Measurements from ENCODE around the gene PKDREJ. TPM values are rescaled to one million over a fixed set of nuclear protein-coding genes. Genes with fewer than 3 reads are reported as not detected.

The PKDREJ gene
- total RNA-seq, 1 experiment from 2014 or later: 0.02 TPM

DNA sequence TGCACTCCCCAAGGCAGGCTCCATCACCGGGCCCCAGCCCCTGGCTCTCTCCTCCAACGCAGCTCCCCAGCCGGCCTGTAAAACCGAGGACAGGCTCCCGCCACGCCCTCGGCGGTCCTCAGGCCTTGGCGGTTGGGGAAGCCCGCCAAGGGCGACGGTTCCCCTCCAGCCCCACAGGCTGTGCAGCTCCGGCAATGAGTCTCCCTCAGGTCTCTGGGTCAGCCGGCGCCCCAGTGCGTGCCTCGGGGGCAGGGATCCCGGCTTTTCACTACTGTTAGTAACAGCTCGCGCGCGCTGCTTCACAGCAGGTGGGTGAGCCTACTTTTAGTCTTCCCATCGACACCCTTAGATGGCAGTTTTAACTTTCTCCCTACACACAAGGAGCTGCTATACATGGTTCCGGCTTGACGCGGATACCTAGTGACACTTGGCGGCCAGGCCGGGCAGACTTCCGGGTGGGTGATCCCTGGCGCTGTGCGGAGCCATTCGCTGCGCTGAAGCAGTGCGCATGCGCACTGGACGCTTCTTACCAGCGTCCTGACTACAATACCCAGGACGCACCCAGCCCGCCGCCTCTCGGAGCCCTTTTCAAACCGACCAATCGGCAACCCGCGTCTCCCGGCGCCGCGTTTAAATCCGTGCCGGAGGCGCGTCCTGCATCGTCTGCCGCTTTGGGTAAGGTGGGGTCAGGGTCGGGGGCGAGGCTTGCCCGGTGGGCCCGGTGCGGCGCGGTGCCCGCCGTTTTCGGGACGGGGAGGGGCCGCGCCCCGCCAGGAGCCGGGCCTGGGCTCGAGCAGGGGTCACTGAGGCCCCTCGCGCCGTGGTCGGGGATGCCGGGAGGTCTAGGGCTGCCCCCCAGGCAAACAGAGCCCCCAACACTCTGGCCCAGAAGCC lies 33.4 kb upstream of the PKDREJ start, which contains the start of gene GTSE1:
TSS of gene GTSE1 (plus strand) at position 614 of the 894 bp plus-strand sequence. CDS start 531 bp downstream, outside the sequence.
- peak; percentile 98 for DNase-seq (ENCODE audit: low spot score)
- Mint-ChIP-seq H3K9me3 (no peaks in the 10 kb centered on the region), H3K4me3 (peak within 1 kb of the TSS; percentile 92), H3K36me3 (peaks cover 35% of the 10 kb centered on the region), H3K27ac (peak within 1 kb of the TSS; percentile 73), H3K27me3 (ENCODE audit: low read depth) (no peaks in the 10 kb centered on the region; the same call in 1 of the 2 replicates), H3K4me1 (peaks cover 27% of the 10 kb centered on the region)
- peak; percentile 97 for ATAC-seq
- ChIA-PET POLR2A (interaction anchor here (0.6 to 1.4 kb wide), 3 partner anchors 8 to 146 kb away, joined by 3 to 8 read pairs (median 4); partner anchors contain the start of gene TTC38), CTCF (interaction anchor here (1.1 to 3.1 kb wide), 9 partner anchors 17 to 290 kb away, joined by 3 to 12 read pairs (median 4); partner anchors contain the start of genes CDPF1 and TTC38)
- TF ChIP-seq, protein P1, sequence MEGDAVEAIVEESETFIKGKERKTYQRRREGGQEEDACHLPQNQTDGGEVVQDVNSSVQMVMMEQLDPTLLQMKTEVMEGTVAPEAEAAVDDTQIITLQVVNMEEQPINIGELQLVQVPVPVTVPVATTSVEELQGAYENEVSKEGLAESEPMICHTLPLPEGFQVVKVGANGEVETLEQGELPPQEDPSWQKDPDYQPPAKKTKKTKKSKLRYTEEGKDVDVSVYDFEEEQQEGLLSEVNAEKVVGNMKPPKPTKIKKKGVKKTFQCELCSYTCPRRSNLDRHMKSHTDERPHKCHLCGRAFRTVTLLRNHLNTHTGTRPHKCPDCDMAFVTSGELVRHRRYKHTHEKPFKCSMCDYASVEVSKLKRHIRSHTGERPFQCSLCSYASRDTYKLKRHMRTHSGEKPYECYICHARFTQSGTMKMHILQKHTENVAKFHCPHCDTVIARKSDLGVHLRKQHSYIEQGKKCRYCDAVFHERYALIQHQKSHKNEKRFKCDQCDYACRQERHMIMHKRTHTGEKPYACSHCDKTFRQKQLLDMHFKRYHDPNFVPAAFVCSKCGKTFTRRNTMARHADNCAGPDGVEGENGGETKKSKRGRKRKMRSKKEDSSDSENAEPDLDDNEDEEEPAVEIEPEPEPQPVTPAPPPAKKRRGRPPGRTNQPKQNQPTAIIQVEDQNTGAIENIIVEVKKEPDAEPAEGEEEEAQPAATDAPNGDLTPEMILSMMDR (IDR thresholded peaks at IDR 0.05): no peak
- TF ChIP-seq GABPB1 (CRISPR knock-in tag; IDR thresholded peaks at IDR 0.05) (peak; percentile 94), NFE2L1 (CRISPR knock-in tag; IDR thresholded peaks at IDR 0.05) (peak; percentile 51; the same call in 1 of the 2 replicates), ZNF317 (CRISPR knock-in tag; IDR thresholded peaks at IDR 0.05; ENCODE audit: borderline replicate concordance, low read depth) (no peak), ZNF263 (CRISPR knock-in tag; IDR thresholded peaks at IDR 0.05; ENCODE audit: low read depth) (no peak), ELF4 (CRISPR knock-in tag; IDR thresholded peaks at IDR 0.05; ENCODE audit: low read depth) (0 out of 2 replicates have a peak, but pooled peaks have one; percentile 65), TEAD1 (CRISPR knock-in tag; IDR thresholded peaks at IDR 0.05) (peak; percentile 23; the same call in 1 of the 2 replicates), SMAD4 (CRISPR knock-in tag; IDR thresholded peaks at IDR 0.05) (no peak), NFYB (CRISPR knock-in tag; conservative IDR thresholded peaks at IDR 0.05; ENCODE audit: low read depth) (peak; percentile 78), TCF7 (CRISPR knock-in tag; IDR thresholded peaks at IDR 0.05; ENCODE audit: low read depth) (no peak), ZBTB21 (CRISPR knock-in tag; IDR thresholded peaks at IDR 0.05; ENCODE audit: borderline replicate concordance) (0 out of 2 replicates have a peak, but pooled peaks have one; percentile 7), ETV6 (CRISPR knock-in tag; IDR thresholded peaks at IDR 0.05) (peak; percentile 47; the same call in 1 of the 2 replicates), OVOL2 (CRISPR knock-in tag; IDR thresholded peaks at IDR 0.05; ENCODE audit: borderline replicate concordance) (no peak), SMAD3 (CRISPR knock-in tag; IDR thresholded peaks at IDR 0.05; ENCODE audit: borderline replicate concordance) (no peak), CREM (CRISPR knock-in tag; IDR thresholded peaks at IDR 0.05) (peak; percentile 27)
- TF ChIP-seq, protein P2, sequence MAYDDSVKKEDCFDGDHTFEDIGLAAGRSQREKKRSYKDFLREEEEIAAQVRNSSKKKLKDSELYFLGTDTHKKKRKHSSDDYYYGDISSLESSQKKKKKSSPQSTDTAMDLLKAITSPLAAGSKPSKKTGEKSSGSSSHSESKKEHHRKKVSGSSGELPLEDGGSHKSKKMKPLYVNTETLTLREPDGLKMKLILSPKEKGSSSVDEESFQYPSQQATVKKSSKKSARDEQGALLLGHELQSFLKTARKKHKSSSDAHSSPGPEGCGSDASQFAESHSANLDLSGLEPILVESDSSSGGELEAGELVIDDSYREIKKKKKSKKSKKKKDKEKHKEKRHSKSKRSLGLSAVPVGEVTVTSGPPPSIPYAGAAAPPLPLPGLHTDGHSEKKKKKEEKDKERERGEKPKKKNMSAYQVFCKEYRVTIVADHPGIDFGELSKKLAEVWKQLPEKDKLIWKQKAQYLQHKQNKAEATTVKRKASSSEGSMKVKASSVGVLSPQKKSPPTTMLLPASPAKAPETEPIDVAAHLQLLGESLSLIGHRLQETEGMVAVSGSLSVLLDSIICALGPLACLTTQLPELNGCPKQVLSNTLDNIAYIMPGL (CRISPR knock-in tag; IDR thresholded peaks at IDR 0.05): peak; percentile 53; the same call in 1 of the 2 replicates
- TF ChIP-seq, protein P3, sequence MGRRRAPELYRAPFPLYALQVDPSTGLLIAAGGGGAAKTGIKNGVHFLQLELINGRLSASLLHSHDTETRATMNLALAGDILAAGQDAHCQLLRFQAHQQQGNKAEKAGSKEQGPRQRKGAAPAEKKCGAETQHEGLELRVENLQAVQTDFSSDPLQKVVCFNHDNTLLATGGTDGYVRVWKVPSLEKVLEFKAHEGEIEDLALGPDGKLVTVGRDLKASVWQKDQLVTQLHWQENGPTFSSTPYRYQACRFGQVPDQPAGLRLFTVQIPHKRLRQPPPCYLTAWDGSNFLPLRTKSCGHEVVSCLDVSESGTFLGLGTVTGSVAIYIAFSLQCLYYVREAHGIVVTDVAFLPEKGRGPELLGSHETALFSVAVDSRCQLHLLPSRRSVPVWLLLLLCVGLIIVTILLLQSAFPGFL (CRISPR knock-in tag; IDR thresholded peaks at IDR 0.05; ENCODE audit: borderline replicate concordance): peak; percentile 48; the same call in 1 of the 2 replicates
- TF ChIP-seq, protein P4, sequence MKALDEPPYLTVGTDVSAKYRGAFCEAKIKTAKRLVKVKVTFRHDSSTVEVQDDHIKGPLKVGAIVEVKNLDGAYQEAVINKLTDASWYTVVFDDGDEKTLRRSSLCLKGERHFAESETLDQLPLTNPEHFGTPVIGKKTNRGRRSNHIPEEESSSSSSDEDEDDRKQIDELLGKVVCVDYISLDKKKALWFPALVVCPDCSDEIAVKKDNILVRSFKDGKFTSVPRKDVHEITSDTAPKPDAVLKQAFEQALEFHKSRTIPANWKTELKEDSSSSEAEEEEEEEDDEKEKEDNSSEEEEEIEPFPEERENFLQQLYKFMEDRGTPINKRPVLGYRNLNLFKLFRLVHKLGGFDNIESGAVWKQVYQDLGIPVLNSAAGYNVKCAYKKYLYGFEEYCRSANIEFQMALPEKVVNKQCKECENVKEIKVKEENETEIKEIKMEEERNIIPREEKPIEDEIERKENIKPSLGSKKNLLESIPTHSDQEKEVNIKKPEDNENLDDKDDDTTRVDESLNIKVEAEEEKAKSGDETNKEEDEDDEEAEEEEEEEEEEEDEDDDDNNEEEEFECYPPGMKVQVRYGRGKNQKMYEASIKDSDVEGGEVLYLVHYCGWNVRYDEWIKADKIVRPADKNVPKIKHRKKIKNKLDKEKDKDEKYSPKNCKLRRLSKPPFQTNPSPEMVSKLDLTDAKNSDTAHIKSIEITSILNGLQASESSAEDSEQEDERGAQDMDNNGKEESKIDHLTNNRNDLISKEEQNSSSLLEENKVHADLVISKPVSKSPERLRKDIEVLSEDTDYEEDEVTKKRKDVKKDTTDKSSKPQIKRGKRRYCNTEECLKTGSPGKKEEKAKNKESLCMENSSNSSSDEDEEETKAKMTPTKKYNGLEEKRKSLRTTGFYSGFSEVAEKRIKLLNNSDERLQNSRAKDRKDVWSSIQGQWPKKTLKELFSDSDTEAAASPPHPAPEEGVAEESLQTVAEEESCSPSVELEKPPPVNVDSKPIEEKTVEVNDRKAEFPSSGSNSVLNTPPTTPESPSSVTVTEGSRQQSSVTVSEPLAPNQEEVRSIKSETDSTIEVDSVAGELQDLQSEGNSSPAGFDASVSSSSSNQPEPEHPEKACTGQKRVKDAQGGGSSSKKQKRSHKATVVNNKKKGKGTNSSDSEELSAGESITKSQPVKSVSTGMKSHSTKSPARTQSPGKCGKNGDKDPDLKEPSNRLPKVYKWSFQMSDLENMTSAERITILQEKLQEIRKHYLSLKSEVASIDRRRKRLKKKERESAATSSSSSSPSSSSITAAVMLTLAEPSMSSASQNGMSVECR (CRISPR knock-in tag; IDR thresholded peaks at IDR 0.05; ENCODE audit: borderline replicate concordance): peak; percentile 83; the same call in 1 of the 2 replicates
- TF ChIP-seq, protein P5, sequence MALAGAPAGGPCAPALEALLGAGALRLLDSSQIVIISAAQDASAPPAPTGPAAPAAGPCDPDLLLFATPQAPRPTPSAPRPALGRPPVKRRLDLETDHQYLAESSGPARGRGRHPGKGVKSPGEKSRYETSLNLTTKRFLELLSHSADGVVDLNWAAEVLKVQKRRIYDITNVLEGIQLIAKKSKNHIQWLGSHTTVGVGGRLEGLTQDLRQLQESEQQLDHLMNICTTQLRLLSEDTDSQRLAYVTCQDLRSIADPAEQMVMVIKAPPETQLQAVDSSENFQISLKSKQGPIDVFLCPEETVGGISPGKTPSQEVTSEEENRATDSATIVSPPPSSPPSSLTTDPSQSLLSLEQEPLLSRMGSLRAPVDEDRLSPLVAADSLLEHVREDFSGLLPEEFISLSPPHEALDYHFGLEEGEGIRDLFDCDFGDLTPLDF (CRISPR knock-in tag; IDR thresholded peaks at IDR 0.05): 0 out of 2 replicates have a peak, but pooled peaks have one; percentile 31
- TF ChIP-seq, protein P6, sequence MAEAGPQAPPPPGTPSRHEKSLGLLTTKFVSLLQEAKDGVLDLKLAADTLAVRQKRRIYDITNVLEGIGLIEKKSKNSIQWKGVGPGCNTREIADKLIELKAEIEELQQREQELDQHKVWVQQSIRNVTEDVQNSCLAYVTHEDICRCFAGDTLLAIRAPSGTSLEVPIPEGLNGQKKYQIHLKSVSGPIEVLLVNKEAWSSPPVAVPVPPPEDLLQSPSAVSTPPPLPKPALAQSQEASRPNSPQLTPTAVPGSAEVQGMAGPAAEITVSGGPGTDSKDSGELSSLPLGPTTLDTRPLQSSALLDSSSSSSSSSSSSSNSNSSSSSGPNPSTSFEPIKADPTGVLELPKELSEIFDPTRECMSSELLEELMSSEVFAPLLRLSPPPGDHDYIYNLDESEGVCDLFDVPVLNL (CRISPR knock-in tag; IDR thresholded peaks at IDR 0.05; ENCODE audit: borderline replicate concordance, low read depth): peak; percentile 99
- TF ChIP-seq, protein P7, sequence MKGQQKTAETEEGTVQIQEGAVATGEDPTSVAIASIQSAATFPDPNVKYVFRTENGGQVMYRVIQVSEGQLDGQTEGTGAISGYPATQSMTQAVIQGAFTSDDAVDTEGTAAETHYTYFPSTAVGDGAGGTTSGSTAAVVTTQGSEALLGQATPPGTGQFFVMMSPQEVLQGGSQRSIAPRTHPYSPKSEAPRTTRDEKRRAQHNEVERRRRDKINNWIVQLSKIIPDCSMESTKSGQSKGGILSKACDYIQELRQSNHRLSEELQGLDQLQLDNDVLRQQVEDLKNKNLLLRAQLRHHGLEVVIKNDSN (CRISPR knock-in tag; IDR thresholded peaks at IDR 0.05): peak; percentile 47; the same call in 1 of the 2 replicates
